Pulmonary artery endothelial cell (primary cell): ENCODE data around the gene STXBP4. TPM values are rescaled to one million over a fixed set of nuclear protein-coding genes. Genes with fewer than 3 reads are reported as not detected.

ENCODE experiments used
- DNase-seq: peaks from one replicate; pipeline ENCODE4 v3.0.0-alpha.2; 2011; ENCODE audit warnings: low read depth, low spot score
- total RNA-seq: library from RNA; depleted of rRNA; stranded (reverse); fragments of >200 nt; gene quantifications from 2 replicates; pipeline ENCODE4 v1.2.3, GENCODE V29; 2014

The STXBP4 gene
- total RNA-seq, 1 donor from 2014 or later = 6.6 TPM

DNA sequence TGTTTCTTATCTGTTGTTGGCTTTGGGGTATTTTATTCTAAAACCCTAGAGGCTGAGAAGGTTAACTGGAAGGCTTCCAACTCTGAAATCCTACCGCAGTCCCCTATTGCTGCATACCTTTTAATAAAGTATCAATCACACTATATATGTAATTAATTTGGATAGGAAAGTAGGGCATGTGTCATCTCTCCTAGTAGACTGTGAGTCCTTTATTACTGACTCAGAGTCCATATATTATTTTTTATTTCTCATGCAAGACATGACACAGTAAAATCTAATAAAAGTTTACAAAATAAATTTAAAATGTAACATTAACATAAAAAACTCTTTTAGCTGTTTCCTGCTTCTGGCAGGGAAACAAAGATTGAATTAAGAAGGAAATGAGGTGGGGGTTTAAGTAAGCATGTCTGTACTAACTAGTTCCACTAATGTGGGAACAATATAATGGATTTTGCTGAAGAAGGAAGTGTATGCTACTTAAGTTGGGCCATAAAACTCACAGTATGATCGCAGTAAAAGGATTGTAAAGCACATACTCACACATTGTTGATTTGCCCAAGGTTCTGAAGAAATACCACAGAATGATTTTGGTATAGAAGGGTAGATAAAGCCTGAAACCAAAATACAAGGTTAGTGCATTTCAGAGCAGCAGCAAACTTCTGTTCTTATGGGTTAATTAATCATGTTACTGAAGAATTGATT lies 198.6 kb downstream of the STXBP4 start:
- DNase-seq = no peak

DNA sequence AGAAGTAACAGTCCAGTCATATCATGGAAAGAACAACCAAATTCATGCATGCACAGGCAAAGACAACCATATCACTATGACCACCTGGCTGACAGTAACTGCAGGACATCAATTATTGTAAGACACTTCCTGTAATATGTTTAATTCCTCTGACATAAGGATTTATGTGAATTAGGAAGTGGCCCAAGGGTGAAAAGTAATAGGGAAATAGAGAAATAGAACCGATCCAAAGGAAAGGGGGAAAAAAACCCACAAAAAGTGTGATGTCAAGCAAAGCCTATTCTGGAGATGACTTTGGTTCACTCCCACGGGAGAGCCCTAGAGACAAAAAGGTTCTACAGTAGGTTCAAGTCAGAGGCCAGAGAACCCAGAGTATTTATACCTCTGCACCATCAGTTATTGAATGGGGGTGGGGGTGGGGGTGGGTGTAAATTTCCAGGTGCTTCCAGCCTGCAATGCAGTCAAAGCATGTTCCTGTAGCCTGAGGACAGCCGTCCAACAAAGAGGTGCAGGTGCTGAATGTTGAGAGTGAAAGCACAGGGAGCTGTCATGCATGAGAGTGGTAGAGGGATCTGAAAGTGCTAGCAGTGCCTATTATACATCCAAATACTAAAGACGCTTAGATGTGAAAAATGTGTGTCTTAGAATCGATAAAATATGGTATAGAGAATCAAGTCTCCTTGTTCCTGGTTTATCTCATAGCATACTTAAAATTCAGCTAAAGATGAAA lies 200.6 kb downstream of the STXBP4 start:
- no peak for DNase-seq

DNA sequence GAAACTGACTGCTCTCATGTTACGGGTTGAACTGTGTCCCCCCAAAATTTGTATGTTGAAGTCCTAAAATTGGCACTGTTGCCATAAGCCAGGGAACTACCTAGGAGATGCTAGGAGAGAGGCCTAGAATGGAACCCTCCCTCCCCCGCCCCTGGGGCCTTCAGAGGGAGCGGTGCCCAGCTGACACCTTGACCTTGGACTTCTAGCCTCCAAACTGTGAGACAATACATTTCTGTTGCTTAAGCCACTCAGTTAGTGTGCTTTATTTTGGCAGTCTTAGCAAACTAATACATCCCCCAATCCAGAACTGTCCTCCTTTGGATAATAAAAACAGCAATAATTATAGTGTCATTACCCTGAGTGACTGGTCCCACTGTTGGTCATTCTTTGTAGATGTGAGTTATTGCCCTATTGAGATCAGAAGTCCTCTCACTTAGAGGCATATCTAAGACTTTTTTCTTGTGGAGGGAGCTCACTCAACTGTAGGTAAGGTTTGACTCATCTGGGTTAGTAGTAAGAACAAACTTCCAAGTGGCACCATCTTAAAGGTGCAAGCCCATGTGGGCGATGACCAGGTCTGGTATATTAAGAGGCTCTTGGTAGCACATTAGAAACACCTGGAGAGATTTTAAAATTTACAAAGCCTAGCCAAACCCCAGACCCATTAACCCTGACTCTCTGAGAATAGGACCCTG lies 203.2 kb downstream of the STXBP4 start:
- no peak for DNase-seq

DNA sequence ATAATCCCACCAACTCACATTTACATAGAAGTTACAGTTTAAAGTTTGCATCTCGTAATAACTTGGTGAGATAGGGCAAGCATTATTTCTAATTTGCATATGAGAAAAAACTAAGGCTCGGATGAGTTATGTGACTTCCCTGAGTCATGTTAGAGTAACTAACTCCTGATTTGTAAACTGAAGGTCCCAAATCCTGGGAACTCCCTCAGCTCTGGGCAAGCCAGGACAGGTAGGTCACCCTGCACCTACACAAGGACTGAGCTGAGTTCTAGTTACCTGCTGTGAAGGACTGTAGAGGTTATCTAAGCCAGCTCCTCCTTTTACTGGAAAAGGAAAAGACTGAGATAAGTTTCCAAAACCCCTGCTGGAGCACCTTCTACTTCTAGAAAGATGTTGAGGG lies 204.0 kb downstream of the STXBP4 start:
- DNase-seq = no peak

DNA sequence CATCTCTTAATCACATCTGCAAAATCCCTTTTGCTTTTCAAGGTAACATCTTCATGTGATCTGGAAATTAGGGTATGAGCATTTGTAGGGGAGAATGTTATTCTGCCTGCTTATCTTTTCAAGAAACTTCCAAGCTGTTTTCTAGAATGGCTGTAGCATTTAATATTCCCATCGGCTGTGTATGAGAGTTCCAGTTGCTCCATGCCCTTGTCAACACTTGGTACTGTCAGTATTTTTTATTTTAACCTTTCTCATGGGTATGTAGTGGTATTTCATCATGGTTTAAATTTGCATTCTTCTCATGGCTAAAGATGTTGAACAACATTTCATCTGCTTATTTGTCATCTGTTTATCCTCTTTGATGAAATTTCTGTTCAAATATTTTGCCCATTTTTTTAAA lies 205.6 kb downstream of the STXBP4 start:
- no peak for DNase-seq

DNA sequence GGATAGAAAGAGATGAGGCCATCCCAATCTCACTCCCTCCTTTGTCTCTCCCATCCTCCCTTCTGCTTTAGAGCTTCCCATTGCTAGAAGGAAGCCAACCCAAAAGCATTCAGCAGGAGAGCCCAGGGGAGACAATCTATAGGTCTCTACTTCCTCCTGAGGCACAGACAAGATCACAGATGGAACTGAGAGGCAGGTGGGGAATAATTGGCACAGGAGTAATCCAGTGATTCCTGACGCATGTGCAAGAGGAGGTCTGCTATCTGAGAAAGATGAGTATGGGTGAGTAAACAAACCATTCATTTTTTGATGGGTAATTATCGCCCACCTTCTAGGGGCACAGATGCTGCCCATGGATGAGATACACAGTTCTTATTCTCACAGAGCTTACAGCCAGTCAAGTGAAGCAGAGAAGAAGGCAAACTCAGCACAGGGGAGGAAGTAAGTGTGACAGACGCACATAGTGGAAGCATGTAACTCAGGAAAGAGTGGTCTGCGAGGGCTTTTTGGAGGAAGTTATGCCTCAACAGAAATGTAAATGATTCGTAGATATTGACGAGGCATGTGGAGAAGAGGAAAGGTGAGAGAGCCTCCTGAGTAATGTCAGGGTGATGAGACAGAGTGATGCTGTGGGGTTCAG lies 207.3 kb downstream of the STXBP4 start:
- no peak for DNase-seq

DNA sequence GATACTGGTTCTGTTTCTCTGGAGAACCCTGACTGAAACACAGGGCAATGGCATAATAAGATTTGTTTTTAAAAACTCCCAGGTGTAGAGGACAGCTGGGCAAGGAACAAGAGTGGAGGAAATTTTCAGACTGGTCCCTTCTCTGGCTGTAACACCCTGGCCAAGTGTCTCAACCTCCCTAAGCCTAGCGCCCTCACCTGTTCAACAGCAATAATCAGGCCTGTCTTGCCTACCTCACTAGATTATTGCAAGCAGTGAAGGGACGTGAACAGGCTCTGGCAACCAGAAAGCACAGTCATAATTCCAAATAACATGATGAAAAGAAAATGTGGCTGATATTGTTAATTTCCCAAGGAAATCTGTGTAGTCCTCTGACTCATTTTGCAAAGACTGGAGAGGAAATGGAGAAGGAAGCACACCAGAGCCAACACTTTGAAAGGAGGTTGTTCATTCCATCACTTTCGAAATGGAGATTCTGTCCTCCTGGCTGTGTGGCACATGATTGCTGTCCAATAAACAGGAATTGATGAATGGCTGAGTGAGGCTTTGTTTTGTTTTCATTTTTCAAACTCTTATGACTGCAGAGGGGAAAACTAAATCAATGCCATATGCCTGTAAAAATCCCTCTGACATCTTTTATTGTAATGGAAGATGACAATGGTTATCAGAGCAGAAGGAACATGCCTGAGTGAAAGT lies 208.7 kb downstream of the STXBP4 start:
- DNase-seq = peak; percentile 68

DNA sequence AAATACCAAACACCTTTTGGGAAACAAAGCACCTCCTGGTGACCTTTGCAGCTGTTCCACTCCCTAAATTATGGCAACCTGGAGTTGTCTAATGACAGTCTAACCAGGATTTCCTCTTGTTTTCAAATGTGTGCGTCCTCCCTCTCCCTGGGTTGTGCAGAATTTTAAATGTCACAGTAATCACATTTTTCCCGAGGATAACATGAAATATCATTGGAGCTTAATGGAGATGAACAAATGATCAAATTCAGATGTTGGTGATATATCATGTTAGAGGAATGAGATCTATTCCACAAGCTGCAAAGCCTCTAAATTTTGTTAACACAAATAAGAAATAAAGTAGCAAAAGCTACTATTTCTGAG lies 209.3 kb downstream of the STXBP4 start:
- no peak for DNase-seq

DNA sequence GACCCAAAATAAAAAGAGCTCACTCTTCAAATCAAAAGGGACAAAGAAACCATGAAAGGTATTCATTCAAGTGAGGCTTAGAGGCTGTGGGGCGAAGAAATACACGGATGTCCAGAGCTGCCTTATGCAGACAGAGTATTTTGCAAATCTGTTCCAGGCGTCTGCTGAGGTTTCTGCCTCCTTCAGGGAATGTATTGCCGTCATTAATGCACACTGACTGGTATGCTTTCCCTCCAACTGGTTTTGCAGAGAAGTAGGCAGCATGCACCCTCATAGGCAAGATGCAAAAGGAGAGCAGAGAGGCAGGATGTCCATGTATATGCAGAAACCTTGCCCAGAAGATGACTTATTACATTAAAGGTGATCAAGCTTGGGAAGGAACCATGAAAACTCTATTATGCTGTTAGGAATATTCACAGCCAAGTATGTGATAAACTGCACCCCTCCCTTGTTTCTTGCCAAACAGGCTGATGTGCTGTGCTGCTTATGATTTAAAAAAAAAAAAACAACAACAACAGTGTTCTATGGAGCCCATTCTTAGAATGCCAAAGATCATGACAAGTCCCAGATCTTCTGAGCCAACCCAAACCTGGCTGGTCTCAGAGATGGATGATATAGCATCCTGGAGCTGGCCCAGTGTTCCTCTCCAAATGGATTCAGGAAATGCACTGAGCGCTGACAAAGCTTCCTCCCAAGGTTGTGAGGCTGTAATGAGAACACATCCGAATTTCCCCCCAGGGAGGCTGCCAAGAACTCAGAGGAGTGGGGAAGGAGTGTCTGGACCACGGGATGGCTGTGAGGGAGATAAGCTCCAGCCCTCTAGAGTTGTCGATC lies 218.6 kb downstream of the STXBP4 start:
- DNase-seq = no peak

DNA sequence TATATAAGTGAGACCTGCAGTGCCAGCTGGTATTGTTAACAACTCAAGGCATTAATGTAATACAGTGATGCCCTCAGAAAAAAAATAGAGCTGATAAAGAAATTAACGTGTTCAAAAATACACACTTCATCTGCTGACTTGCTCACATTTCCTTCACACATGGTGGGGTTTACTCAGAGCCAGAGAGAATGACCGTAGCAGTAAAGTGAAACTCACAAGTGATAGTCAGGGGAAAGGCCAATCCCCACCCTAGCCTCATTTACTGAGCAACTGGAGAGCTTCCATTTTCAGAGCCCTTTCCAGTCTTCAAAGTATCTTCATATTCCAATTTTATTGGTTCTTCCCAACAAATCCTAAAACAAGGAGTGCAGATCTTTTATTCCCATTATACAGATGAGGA lies 222.2 kb downstream of the STXBP4 start:
- no peak for DNase-seq

DNA sequence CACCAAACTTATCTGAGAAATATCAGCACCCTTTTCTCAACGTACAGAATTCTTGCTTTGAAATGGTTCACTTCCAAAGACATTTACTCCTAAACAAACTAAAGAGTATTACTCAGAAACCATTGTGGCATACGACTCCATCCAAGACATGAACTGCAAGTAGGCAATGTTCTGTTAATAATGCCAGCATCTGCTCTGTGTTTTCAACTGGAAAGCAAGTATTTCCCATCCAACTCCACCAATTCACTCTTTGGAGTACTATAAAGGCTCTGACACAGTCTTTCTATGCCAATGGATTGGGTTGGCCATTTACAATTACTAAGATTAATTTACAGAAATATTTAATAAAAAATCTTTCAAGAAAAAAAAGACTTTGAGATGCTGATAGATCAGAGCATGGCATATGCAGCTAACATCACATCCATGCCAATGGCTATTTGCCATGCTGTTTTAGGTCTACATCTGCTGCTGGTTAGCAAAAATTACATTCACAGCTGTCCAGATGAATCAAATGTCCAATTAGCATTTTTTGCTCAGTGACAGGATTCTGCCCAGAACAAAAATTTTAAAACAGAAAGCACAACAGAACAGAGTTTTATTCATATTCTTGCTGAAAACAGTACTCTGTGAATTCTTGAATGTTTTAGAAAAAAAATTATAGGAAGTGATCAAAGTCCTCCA lies 230.3 kb downstream of the STXBP4 start:
- no peak for DNase-seq

DNA sequence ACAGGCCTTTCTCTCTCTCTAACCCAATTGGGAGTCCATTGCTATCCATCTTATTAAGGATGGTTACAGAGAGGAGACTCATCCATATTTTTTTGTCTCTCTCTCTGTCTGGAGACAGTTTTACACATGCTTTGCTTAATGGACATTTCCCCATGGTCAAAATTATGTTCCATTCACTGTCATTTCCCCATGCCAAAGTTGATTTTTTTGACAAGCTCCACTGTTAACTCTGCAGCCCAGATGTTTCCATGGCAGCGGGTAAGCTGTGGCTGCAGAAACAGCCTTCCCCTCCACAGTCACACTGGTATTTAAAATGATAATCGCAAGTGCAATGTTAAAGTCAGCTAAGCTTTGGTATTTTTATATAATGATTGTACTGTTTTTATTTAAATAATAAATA lies 232.3 kb downstream of the STXBP4 start:
- DNase-seq = no peak

DNA sequence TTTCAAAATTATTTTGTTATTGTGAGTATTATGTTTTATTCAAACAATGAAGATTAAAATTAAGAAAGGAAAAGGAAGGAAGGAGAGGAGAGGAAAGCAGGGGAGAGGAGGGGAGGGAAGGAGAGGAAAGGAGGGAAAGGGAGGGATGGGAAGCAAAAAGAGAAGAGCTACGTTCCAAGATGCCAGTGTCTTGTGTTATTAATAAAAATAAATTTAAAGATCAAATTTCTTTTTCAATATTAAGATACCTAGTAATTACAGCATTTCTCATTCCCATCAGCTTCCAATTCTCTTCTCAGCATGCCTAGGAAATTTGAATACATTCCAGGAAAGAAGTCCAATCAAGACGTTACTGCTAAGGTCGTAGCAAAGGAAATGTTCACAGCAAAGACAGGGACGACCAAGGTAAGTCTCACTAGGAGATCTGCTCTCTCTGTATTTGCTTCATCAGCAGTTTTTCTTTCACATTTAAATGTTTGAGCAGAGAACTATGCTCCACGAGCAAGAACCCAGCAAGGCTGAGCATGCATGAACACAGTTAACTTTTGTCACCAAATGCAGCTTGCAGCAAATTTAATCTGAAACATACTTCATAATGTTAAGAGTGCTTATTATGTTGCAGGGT lies 232.9 kb downstream of the STXBP4 start:
- DNase-seq = no peak

DNA sequence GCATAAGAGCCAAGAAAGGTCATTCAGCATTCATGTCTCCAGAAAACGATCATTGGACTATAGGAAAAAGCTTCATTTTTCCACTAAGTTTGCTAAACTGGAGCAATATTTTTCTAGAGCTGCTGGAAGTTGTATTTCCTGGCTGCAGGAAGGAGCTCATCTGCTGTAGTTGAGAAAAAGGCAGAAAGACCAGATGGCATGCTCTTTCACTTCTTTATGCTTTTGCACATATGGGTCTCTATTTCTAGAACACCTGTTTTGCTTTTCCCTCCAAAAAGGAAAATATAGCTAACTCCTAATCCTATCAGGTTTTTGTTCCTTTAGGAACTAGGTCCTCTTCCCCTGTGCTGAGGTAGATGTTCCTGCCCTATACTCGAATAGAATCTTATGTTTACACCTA lies 234.3 kb downstream of the STXBP4 start:
- DNase-seq = no peak

DNA sequence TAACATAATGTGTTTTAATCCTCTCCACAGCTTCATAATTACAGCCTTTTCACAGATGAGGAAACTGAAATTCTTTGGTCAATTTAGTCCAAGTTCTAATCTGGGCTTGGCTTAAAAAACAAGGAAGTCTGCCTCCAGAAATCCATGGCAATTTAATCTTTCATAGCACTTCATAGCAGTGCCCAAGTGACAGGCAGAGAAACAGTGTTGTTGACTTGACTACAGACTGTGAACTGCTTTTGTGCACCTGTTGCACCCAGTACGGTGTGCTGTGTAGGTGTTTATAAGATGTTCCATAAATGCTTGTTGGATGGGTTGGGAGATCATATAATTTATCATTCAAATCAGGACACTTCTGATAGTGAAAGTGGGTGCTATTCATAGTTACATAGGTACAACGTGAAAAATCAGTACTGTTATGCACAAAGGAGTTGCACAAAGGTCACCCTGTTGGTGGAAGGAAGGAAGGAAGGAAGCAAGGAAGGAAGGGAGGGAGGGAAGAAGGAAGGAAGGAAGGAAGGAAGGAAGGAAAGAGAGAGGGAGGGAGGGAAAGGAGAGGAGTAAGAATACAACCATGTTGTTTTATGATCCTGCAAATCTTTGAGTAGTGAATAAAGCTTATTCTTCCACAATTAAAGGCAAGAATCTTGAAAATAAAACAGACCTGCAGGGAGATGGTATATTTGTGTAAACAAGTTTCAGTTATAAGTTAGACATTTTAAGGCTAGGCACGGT lies 239.7 kb downstream of the STXBP4 start:
- no peak for DNase-seq

DNA sequence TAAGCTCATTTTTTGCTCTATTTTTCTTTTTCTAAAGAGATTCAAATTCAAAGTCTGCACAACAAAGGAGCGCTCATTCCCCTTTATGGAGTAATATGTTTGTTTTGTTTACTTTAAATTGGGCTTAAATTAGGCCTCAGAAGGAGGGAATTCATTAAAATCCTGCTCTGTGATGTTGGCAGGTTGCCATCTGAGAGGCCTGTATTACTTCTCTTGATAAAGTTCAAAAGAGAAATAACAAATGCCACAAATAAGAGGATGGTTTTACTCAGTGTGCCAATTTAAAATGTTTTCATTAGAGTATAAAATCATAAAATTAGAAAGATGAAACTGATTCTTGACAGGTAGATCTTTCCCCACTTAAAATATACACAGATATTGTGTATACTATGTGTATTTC lies 241.7 kb downstream of the STXBP4 start:
- no peak for DNase-seq

DNA sequence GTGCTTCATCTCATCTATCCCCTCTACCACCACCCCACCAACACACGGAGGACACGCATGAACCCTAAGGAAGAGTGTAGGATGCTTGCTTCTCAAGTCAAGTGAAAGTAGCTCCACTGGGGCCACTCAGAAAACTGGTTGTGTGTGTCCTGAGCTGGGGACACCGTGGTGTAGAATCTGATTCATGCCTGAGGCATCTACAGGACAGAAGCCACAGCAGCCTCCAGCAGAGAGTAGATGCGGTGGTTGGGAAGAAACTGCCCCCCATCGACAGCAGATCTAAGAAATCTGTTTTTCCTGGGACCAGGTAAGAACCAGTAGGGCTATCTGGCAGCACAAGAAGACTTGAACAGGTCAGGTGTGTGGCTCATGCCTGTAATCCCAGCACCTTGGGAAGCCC lies 244.3 kb downstream of the STXBP4 start:
- DNase-seq = no peak

DNA sequence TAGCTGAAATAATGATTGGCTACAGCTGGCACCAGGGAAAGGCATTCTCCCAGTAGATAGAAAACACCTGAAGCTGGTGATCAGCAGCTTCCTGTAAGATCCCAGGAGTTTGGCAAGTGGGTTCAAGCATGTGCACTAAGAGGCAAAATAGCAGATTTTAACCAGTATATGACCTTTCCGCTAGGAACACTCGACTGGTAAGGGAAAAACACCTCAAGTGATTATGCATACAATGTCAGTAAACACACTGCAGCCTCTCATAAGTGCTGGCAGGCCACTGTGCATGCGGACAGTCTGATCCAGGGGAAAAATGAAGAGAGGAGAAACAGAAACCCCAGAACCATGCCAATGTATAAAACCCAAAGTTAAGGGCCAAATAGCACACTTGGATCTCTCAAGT lies 247.1 kb downstream of the STXBP4 start:
- DNase-seq = no peak

DNA sequence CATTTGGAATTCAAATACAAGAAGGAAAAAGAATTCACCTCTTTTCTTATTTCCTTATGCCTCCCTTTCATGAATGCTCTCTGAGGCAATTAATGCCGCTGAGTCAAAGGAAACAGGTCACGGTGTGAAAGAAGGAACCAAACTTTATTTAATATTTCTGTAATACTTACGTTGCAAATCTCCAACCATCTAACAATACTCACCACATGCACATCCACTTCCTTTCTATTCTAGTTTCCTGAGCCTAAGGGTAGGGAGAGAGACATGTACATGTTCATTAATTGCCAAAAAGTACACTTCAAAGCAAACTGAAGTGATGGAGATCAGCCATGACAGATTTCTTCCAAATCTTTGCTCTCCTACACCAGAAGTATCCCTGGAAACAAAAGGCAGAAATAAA lies 248.3 kb downstream of the STXBP4 start:
- no peak for DNase-seq
